Measurements from ENCODE around the gene KDM4E.
"Not testable (repeated sequence)": the region's sequence is repeated elsewhere in the genome, so short reads cannot be mapped to it uniquely, and the experiment has no call there.

Gene KDM4E

DNA sequence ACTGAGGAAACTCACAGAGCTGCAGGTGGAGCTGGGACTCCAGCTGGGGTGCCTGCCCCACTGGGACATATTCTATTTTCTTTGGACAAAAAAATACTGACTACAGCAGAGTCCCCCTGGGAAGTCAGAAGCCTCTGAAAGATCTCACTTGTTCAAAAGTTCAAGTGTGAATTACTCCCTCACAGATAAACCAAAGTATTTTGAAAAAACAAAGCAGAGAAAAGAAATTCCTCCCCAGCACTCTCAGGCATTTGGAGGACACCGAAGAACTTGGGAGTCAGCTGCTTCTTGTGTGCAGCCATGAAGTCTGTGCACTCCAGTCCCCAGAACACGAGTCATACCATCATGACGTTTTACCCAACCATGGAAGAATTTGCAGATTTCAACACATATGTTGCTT lies 24.1 kb downstream of the KDM4E start, which contains the start of gene KDM4F:
Gene KDM4F (plus strand): TSS at position 301 of the 400 bp plus-strand sequence.
- in situ Hi-C loops (cut with HindIII; ENCODE audit: low sequenced_read_pairs), result not testable (repeated sequence)

DNA sequence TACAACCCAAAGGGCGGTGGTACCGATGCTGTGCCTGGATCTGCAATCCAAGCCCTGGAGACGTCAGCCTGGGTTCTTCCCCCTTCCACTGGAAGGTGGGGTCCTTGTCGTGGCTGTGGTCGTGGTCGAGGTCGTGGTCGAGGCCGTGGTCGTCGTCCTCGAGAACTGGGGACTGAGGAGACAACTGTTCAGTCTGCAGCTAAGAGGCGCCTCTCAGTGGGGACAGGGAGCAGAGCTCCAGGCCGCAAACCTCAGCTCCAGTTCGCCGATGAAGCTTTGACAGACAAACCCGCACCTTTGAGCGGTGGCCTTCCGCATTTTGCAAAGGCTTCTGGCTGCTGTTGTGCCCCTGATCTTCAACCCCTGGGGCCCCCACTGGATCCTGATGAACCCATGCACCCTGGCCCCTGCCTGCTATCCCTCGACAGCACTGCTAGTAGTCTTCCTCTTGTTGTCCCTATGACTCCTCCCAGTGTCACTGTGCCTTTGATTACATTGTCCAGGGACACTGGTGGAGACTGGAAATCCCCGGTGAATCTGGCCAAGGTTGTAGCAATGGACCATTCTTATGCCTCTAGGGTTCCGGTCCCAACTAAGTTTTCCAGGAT lies 25.6 kb downstream of the KDM4E start:
- in situ Hi-C loops (cut with HindIII; ENCODE audit: low sequenced_read_pairs), result no loop called here

DNA sequence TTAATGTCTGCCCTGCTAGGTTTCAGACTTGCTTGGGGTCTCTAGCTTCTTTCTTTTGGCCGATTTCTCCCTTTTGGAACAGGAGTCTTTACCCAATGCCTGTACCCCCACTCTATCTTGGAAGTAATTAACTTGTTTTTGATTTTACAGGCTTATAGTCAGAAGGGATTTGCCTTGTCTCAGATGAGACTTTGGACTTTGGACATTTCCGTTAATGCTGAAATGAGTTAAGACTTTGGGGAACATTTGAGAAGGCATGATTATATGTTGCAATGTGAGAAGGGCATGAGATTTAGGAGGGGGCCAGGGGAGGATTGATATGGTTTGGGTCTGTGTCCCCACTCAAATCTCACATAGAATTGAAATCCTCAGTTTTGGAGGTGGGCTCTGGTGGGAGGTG lies 29.3 kb downstream of the KDM4E start:
- in situ Hi-C loops (cut with HindIII; ENCODE audit: low sequenced_read_pairs), result no loop called here

- in situ Hi-C loops (cut with HindIII; ENCODE audit: low sequenced_read_pairs), result no loop called here
Observed at GRCh38 chr11:95055283-95055897, 30.3 kb downstream of the KDM4E start.

DNA sequence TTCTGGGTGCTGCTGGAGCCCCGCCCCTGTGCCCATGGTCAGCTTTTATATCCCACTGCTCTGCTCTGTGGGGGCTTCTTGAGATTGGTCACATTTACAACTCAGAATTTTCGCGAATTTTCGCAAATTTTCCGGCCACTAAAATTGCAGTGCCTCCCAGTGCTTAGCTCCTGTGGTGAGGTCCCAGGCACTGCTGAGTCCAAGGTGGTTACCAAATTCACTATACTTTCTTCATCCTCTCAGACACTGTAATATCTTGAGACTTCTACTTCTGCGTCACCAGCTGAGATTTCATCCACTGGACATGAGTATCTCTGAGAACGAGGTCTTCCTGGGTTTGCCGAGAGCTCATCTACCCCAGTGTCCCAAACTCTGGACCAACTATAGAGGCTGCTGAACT lies 32.9 kb downstream of the KDM4E start:
- in situ Hi-C loops (cut with HindIII; ENCODE audit: low sequenced_read_pairs), result no loop called here

GRCh38 chr11:95058621-95059020 lies 33.6 kb downstream of the KDM4E start:
- in situ Hi-C loops (cut with HindIII; ENCODE audit: low sequenced_read_pairs), result no loop called here

DNA sequence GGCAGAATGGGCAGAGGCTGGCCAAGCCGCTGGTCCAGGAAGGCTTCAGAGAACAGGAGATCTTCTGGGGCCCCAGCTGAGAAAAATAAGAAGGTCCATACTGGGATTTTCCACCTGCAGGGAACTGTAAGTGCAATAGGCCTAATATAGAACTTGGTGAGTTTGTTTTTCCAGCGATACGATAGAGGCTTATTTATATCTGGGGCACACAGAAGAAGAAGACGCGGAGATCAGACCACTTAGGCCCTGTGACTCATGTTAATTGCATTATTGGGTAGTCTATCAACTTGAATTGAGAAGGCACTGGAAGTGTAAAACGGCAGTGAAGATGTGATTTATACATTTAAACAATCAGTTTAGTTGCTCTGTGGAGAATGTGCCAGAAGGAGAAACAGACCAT lies 34.0 kb downstream of the KDM4E start:
- in situ Hi-C loops (cut with HindIII; ENCODE audit: low sequenced_read_pairs), result no loop called here

DNA sequence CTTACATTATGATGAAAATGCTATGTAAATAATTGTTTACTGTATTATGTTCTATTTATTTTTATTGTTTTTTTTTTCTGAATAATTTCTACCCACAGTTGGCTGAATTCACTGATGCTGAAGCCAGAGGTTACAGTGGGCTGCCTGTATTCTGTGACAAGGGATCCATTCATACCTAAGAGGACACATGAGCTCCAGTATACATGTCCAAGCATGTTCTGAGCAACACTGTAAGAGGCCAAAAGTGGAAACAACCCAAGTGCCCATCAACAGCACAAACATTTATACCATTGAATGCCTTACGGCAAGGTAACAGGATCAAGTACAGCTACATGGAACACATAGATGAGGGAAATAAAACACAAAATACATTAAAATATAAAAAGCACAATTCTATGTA lies 40.3 kb downstream of the KDM4E start:
- in situ Hi-C loops (cut with HindIII; ENCODE audit: low sequenced_read_pairs), result no loop called here

DNA sequence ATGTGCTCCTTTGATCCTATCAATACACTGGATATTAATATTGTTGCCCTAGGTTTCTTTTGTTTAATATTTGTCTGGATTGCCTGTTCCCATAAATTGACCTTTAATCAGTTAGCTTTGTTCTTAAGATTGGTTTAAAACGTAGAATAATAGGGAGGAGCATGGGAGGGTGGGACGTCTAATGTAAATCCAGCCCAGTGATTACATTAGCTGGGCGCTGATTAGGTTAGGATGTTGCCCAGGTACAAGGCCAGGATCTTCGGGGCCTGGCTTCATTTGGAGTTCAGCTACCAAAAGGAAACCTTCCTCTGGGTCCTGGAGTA lies 41.6 kb downstream of the KDM4E start, which contains the start of gene SRSF8:
Gene SRSF8 (plus strand): TSS at position 204 of the 323 bp plus-strand sequence. CDS start 308 bp downstream, outside the sequence.
- in situ Hi-C loops (cut with HindIII; ENCODE audit: low sequenced_read_pairs), result no loop called here

DNA sequence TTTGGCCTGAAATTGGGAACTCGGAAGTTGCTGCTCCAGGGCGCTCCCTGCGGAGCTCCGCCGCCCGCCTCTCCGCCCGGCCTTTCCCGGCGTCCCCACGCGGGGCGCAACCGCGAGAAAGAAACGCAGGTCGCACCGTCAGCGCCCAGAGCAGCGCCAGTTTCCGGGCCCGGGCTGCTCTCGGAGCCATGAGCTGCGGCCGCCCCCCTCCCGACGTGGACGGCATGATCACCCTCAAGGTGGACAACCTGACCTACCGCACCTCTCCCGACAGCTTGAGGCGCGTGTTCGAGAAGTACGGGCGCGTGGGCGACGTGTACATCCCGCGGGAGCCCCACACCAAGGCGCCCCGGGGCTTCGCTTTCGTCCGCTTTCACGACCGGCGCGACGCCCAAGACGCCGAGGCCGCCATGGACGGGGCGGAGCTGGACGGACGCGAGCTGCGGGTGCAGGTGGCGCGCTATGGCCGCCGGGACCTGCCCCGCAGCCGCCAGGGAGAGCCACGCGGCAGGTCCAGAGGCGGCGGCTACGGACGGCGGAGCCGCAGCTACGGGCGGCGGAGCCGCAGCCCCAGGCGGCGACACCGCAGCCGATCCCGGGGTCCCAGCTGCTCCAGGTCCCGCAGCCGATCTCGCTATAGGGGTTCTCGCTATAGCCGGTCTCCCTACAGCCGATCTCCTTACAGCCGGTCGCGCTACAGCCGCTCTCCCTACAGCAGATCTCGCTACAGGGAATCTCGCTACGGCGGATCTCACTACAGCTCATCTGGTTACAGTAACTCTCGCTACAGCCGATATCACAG lies 42.2 kb downstream of the KDM4E start:
- in situ Hi-C loops (cut with HindIII; ENCODE audit: low sequenced_read_pairs), result no loop called here

DNA sequence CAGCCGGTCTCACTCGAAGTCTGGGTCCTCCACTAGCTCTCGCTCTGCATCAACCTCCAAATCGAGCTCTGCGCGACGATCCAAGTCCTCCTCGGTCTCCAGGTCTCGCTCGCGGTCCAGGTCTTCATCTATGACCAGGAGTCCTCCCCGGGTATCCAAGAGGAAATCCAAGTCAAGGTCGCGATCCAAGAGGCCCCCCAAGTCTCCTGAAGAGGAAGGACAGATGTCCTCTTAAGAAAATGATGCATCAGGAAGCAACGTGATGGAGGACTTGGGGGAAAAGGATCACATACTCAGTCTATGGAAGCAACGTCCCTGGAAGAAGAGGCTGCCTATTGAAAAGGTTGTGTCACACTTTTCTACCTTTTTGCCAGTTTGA lies 42.8 kb downstream of the KDM4E start:
- in situ Hi-C loops (cut with HindIII; ENCODE audit: low sequenced_read_pairs), result no loop called here

DNA sequence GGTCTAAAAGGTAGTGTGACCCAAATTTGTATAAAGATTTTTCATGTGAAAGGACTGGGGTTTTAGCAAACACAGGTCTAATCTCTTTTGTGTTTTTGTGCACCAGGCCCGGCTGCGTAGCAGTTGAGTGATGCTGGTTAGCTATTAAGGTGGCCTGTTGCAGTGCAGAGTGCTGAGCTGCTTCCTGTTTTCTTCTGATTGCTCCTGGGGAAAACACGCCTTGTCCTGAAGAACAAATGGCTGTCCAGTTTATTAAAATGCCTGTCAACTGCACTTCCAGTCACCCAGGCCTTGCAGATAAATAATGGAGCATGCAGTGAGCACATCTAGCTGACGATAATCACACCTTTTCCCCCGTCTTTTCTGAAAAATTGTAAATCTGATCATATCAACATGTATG lies 43.5 kb downstream of the KDM4E start:
- in situ Hi-C loops (cut with HindIII; ENCODE audit: low sequenced_read_pairs), result no loop called here

DNA sequence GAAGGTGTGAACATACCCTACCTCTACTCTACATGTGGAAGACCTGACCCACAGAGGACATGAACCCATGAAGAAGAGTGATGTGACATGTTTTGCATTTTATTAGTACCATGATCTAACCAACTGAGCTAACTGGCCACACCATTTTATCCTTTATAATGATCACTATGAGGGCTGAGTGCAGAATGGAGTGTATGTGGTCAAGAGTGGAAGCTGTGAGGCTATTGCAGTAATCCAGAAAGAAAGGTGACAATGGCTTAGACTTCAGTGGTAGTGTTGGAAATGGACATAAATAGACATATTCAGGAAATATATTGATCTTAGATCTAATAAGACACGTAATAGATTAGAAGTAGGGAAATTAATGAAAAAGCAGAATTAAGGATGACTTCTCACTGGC lies 45.4 kb downstream of the KDM4E start:
- in situ Hi-C loops (cut with HindIII; ENCODE audit: low sequenced_read_pairs), result no loop called here

GRCh38 chr11:95072948-95073347 lies 47.9 kb downstream of the KDM4E start:
- in situ Hi-C loops (cut with HindIII; ENCODE audit: low sequenced_read_pairs), result no loop called here

DNA sequence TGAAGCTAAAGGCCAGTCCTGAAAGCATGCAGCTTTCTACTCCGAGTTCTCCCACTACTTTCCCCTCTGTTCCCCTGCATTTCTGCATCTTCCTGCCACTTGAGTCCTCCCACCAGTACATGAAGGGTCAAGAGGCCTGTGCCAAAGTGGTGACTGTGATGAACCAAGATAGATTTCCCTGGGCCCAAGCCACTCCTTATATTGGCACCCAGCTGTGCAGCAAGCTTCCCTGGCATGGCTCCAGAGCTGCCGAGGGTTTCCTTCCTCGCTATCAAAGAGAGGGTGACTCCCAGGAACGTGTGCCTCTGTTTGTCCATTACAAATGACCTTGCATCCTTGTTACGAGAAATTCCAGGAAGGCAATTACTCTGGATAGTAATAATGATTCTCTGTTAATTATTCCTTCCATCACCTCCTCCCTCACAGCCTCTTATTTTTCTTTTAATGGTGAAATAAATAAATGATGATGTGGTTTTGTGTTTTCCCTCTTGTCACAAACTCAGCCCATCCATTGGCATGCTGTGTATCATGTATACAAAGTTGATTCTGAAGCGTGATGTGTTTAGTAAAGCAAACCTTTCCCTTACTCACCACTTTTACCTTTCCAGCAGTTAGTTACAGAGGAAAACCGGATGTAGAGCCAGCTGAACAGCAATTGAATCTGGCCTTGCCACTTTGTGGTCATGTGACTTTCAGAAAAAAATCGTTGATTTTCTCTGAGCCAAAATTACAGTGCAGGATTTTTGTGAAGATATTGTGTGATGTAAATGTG lies 49.9 kb downstream of the KDM4E start:
- in situ Hi-C loops (cut with HindIII; ENCODE audit: low sequenced_read_pairs), result no loop called here

DNA sequence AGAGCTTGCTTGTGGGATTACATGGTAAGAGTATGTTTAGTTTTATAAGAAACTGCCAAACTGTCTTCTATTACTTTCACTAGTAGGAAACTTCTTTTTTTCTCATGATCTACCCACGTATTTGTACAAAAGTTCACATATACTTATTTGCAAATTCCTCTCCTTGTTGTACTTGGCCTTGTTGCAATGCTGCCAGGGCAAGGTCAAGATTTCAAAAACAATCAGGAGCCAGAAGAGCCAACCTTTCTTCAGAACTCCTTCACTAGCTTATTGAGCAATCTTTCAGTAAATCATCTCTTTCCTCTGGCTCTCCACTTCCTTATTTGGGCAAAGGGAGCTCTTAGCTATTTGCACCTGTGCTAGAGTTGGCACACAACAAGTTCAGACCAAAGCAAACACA lies 51.4 kb downstream of the KDM4E start:
- in situ Hi-C loops (cut with HindIII; ENCODE audit: low sequenced_read_pairs), result no loop called here

DNA sequence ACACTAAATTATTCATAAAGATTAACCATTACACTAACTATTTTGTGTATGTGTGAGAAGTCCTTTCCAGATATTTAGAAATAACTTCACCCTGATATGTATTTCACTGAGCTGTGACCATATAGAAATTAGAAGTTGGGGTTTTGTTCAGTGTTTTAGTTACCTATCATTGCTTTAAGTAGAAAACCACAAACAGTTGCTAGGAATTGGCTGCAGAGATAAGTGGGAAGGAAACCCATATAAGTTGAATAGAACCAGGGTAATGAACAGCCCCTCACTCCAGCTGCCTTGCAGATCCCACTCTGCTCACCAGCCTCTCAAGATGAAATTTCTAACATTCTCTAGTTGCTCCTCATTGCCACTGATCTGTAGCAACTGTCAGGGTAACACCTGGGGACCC lies 51.9 kb downstream of the KDM4E start:
- in situ Hi-C loops (cut with HindIII; ENCODE audit: low sequenced_read_pairs), result no loop called here

Measured in endothelial cell of hepatic sinusoid (primary cell).